ENCODE measurements around the gene SRSF7.

SRSF7 gene

DNA sequence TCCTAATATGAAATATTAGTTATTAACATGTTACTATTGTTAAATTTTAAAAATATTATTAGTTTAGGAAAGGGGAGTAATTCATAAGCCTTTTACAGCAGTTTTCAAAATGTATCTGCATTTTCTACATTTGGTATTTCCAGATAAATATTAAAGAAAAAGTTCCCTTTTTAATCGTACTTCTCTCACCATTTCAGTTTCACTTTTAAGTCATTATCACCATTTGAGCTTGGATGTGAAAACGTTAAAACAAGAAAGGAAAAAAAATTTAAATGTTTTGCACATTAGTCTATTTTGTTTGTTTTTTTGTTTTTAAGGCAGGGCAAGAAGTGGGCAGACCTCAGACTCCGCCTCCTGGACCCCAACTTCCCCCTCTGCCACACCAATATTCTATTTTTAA is 3.3 kb upstream of the SRSF7 start:
- no peak for TF ChIP-seq PPARA (CRISPR knock-in tag; IDR thresholded peaks at IDR 0.05; ENCODE audit: borderline replicate concordance)
- TF ChIP-seq CSDC2 (CRISPR knock-in tag; IDR thresholded peaks at IDR 0.05), result no peak
- TF ChIP-seq ZNF8 (CRISPR knock-in tag; IDR thresholded peaks at IDR 0.05), result no peak
- TF ChIP-seq, protein P1, sequence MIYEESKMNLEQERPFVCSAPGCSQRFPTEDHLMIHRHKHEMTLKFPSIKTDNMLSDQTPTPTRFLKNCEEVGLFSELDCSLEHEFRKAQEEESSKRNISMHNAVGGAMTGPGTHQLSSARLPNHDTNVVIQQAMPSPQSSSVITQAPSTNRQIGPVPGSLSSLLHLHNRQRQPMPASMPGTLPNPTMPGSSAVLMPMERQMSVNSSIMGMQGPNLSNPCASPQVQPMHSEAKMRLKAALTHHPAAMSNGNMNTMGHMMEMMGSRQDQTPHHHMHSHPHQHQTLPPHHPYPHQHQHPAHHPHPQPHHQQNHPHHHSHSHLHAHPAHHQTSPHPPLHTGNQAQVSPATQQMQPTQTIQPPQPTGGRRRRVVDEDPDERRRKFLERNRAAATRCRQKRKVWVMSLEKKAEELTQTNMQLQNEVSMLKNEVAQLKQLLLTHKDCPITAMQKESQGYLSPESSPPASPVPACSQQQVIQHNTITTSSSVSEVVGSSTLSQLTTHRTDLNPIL (CRISPR knock-in tag; IDR thresholded peaks at IDR 0.05; ENCODE audit: low read depth), result no peak
- no peak for TF ChIP-seq RARB (CRISPR knock-in tag; IDR thresholded peaks at IDR 0.05)
- no peak for TF ChIP-seq ARNTL (CRISPR knock-in tag; IDR thresholded peaks at IDR 0.05; ENCODE audit: borderline replicate concordance, low read depth)
- TF ChIP-seq ZC3H10 (CRISPR knock-in tag; IDR thresholded peaks at IDR 0.05), result no peak
- TF ChIP-seq, protein P2, sequence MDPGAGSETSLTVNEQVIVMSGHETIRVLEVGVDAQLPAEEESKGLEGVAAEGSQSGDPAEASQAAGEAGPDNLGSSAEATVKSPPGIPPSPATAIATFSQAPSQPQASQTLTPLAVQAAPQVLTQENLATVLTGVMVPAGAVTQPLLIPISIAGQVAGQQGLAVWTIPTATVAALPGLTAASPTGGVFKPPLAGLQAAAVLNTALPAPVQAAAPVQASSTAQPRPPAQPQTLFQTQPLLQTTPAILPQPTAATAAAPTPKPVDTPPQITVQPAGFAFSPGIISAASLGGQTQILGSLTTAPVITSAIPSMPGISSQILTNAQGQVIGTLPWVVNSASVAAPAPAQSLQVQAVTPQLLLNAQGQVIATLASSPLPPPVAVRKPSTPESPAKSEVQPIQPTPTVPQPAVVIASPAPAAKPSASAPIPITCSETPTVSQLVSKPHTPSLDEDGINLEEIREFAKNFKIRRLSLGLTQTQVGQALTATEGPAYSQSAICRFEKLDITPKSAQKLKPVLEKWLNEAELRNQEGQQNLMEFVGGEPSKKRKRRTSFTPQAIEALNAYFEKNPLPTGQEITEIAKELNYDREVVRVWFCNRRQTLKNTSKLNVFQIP (CRISPR knock-in tag; IDR thresholded peaks at IDR 0.05; ENCODE audit: borderline replicate concordance, low read depth), result no peak
- TF ChIP-seq TSHZ2 (CRISPR knock-in tag; IDR thresholded peaks at IDR 0.05), result no peak
- TF ChIP-seq ZFP30 (CRISPR knock-in tag; IDR thresholded peaks at IDR 0.05), result no peak
- no peak for TF ChIP-seq ZNF70 (CRISPR knock-in tag; IDR thresholded peaks at IDR 0.05)
- no peak for TF ChIP-seq OSR1 (CRISPR knock-in tag; IDR thresholded peaks at IDR 0.05)
- TF ChIP-seq ZFP3 (CRISPR knock-in tag; IDR thresholded peaks at IDR 0.05), result no peak
- TF ChIP-seq TOX (CRISPR knock-in tag; IDR thresholded peaks at IDR 0.05; ENCODE audit: borderline replicate concordance), result no peak
- no peak for ATAC-seq

GRCh38 chr2:38754049-38754448 is 2.9 kb upstream of the SRSF7 start:
- TF ChIP-seq, protein P1 (CRISPR knock-in tag; IDR thresholded peaks at IDR 0.05; ENCODE audit: low read depth), result no peak
- TF ChIP-seq PATZ1 (CRISPR knock-in tag; IDR thresholded peaks at IDR 0.05; ENCODE audit: borderline replicate concordance) (no peak), RARB (CRISPR knock-in tag; IDR thresholded peaks at IDR 0.05) (no peak), ZFP3 (CRISPR knock-in tag; IDR thresholded peaks at IDR 0.05) (no peak), ISL1 (CRISPR knock-in tag; IDR thresholded peaks at IDR 0.05) (no peak), ZNF565 (CRISPR knock-in tag; conservative IDR thresholded peaks at IDR 0.05; ENCODE audit: low read depth) (no peak), BACH2 (CRISPR knock-in tag; IDR thresholded peaks at IDR 0.05; ENCODE audit: borderline replicate concordance) (no peak), TCF4 (CRISPR knock-in tag; IDR thresholded peaks at IDR 0.05; ENCODE audit: borderline replicate concordance) (no peak)
- TF ChIP-seq, protein P2 (CRISPR knock-in tag; IDR thresholded peaks at IDR 0.05; ENCODE audit: borderline replicate concordance, low read depth), result no peak
- ATAC-seq, result no peak

All from SK-N-SH treated with all-trans-retinoic acid at 6 μM for 48 hours (cell line).